Ramos (cell line): ENCODE results near the gene PRKN.
"Not testable (repeated sequence)": the region's sequence is repeated elsewhere in the genome, so short reads cannot be mapped to it uniquely, and the experiment has no call there.

ENCODE experiments used
- in situ Hi-C: fragments of 300-500 bp; cut with MboI; formaldehyde crosslinking; loops from one replicate; pipeline ENCODE4 v1.14.3; 2022; ENCODE audit warnings: low sequenced_read_pairs; ENCODE audit not compliant: unreplicated experiment

PRKN gene

DNA sequence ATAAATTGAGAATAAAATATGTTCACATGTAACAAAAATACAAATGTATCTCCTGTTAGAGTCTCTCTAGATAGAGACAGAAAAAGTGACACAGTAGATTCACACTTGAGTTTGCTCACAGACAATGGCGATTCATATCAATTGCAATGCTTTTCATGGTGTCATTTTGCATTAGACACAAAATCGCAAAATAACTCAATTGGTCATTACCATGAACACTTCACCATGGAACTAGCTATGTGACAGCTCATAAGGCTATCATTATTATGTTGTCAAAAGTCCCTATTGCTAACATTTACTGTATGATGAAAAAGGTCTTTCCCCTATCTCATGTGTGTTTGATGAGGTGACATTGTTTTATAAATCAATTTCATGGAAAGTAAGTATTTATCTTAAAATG lies 1204.2 kb downstream of the PRKN start:
- in situ Hi-C loops = no loop called here

DNA sequence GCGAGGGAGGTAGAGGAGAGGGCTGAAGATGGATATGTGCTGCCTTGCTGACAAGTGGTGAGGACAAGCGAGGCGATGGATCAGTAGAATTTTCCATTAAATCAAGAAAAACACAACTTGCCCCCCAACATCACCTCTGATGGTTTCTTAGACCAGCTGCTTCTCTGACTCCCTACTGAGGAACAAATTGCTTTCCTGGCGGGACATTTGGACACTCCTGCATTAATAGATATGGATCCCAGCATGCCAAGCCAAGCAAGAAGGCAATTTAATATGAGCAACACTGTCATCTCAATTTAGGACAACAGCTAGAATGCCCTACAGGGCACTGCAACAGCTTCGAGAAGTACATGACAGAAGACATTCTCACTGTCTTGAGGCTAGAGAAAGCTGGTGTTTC lies 1205.3 kb downstream of the PRKN start:
- in situ Hi-C loops = no loop called here

DNA sequence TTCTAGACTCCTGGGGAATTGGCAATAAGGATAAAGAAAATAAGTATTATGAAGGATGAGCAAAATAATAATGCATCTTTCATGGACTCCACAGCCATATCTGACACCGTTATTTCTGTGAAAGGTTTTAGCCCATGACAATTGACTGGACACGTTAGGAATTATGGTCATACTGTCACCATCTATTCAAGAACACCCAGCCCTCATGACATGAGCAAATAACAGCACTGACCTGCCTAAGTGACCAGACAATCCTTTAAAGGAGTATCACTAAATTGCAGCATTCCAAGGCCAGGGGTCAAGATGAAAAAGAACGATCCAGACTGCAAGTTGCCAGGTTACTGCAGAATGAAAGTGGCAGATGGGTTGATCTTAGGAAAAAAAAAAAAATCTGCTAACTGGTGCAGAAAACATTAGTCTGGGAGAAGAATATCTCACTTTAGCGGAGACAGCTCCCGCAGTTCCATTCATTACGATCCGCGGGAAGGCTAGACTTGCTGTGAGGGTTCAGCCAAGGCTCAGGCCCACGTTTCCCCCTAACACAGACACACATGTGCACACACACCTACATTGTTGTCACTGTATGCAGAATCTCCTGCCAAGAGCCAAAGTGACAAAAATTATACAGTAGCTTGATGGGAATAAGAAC lies 1216.0 kb downstream of the PRKN start:
- in situ Hi-C loops = no loop called here

- in situ Hi-C loops = no loop called here
Measured at GRCh38 chr6:161508341-161508740, 1219.2 kb downstream of the PRKN start.

DNA sequence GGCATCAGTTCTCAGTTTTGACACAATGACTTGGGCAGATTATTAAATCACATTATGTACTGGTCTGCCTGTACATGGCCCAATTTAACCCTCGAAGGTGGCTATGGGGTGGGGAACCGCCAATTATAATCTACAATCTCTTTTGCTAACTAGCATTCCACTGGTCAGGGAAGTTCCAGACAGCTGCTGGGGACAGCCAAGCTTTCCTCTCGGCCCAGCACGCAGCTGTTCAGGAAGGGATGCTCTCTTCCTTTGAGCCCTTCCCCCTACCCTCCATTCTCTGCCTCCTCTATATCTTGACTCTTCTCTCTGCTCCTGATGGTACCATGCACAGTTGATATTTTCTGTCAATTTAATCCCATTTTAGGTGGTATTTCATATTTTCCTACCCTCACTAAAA lies 1220.2 kb downstream of the PRKN start:
- in situ Hi-C loops = no loop called here

DNA sequence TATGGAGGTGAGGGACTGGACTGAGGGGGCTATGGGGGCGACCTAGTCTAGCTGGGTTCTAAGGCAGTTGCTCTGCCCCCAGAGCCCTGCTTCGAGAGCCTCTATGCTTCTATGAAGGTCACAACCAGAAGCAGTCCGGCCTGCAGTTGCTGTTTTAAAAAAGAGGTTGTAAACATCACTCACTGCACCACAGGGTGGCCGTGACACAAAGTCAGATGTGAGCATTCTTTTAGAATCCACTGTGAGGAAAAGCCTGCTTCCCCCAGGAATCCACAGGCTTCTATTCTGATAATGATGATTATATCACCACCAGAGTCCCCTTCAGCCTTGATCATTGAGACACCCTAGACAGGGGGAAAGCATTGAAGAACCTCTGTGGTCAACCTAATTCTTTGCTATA lies 1224.0 kb downstream of the PRKN start:
- in situ Hi-C loops = no loop called here

DNA sequence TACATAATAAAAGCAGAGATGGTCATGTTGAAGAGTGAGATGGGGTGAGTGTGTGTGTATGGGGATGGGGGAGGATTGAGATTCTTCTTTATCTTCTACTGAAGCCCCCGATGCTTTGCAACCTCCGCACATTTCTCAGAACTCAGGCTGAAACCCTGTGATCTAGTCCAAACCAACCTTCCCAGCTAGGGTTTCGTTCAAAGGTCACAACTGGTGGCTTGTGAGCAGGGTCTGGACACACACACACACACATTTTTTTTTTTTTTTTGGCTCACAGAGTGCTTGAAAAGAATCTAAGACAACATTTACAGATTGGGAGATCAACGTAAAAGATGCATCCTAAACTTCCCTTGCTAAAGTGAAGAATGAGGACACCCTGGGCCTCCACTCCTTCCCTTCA lies 1228.7 kb downstream of the PRKN start:
- in situ Hi-C loops = no loop called here

DNA sequence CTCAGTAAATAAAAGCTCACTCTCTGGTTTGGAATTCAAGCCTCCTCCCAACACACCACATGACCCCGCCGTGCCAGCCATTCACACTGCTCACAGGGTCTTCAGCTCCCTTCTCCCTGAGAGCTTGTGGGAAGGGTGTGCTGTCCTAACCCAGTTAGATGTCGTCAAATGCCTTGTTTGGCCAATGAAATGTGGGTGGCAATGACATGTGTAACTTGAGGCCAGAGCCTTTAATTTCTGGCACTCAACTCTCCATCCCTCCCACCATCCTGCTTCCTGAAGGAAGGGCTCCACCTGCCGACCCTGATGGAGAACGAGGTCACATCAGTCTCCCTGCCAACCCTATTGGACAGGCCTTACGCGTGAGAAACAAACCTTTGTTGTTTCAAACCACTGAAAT lies 1229.2 kb downstream of the PRKN start:
- in situ Hi-C loops = no loop called here

- in situ Hi-C loops = no loop called here
Measured at GRCh38 chr6:161496941-161497340, 1230.6 kb downstream of the PRKN start.

GRCh38 chr6:161496271-161496670 lies 1231.3 kb downstream of the PRKN start:
- in situ Hi-C loops = not testable (repeated sequence)

- in situ Hi-C loops = no loop called here
Measured at GRCh38 chr6:161494566-161494965, 1233.0 kb downstream of the PRKN start.

DNA sequence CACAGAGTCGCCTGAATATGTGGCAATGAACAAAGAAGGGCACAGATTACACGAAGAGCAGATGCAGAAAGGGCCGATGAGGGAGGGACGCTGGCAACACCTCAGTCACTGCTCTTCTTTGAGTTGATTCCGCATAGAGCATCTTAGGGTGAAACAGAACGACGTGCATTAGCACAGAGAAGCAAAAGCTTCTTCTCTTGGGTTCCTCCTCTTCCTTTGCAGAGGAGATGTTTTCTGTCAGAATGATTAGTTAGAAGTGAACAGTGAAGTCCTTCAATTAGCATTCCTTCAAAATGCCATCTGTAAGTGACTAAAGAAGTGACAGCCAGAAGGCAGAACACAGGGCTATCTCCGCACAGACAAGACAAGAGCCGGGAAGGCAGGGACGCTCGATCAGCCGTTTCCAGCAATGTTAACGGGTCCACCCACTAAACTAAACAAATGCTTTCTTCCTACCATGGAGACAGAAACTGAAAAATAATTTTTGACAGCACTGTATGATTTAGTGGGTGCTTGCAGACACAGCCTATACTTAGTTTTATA lies 1233.9 kb downstream of the PRKN start:
- in situ Hi-C loops = no loop called here

- in situ Hi-C loops = no loop called here
Measured at GRCh38 chr6:161489626-161490306, 1237.8 kb downstream of the PRKN start.

DNA sequence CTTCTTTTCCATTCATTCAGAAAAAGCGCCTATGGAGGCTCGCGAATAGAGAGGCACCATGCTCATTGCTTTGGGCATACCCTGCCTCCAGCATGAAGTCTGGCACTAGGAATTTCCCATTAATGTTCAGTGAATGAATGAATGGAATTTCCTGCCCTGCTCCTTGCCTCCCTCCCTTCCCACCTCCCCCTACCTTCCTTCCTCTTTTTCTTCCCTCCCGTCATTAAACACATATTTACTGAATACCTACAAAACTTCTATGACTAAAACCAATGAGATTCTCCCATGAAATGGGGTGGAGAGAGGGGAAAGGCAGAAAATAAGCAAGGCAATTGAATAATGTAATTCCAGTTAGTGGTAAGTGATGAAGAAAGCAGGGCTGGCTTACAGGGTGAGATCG lies 1239.9 kb downstream of the PRKN start:
- in situ Hi-C loops = no loop called here

DNA sequence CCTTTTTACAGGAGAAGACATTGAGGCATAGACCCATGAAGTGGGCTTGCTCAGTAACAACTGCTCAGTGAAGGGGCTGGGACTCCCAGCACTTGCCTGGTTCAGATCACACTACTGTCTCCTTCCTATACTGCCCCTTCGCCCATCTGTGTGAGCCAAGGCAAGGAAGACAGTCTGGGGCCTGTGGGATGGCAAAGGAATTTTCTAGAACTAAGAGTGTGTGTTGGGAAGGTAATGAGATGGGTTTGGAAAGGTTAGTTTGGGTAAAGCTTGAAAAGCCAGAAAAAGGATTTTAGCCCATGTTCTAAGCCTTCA lies 1240.4 kb downstream of the PRKN start:
- in situ Hi-C loops = no loop called here

- in situ Hi-C loops = no loop called here
Measured at GRCh38 chr6:161486361-161487216, 1241.0 kb downstream of the PRKN start.

DNA sequence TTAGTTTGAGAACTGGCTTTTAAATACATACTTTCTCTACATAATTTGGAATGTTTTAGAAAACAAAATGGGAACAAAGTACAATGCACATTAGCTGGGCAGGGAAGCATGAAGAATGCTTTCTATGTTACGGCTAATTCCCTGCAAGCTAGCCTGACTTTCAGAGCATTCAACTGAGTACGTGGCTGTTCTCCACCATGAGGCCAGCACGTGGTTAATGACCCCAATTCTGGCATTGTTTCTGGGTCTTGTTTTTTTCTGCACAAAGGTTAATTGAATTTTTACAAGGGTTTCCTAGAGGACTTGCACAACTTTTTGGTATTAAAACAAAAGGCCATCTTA lies 1245.1 kb downstream of the PRKN start:
- in situ Hi-C loops = no loop called here

GRCh38 chr6:161481786-161482516 lies 1245.6 kb downstream of the PRKN start:
- in situ Hi-C loops = no loop called here

GRCh38 chr6:161480421-161481155 lies 1247.0 kb downstream of the PRKN start:
- in situ Hi-C loops = no loop called here

GRCh38 chr6:161479376-161479775 lies 1248.2 kb downstream of the PRKN start:
- in situ Hi-C loops = no loop called here
